Activated T-helper 9 cell treated with anti-CD3 and anti-CD28 coated beads, Interleukin-2, amount 50 U/mL, for 16 hours (primary cell): ENCODE measurements around the gene B3GAT2.
"Not testable (repeated sequence)": the region's sequence is repeated elsewhere in the genome, so short reads cannot be mapped to it uniquely, and the experiment has no call there.

Experiments
- DNase-seq: peaks from one replicate; pipeline ENCODE4 v3.0.0-alpha.2; 2020; ENCODE audit warnings: low read depth

B3GAT2 gene

GRCh38 chr6:70956451-70957283, at the start of gene B3GAT2:
Gene B3GAT2 (minus strand): TSS chr6:70957060. CDS start chr6:70956429, 631 bp downstream.
- no peak for DNase-seq

- no peak for DNase-seq
These were observed 41.3 kb upstream of the B3GAT2 start for GRCh38 chr6:70998148-70998547.

GRCh38 chr6:70997379-70997778, 40.5 kb upstream of the B3GAT2 start:
- no peak for DNase-seq

GRCh38 chr6:70996106-70996505, 39.2 kb upstream of the B3GAT2 start:
- DNase-seq, result no peak

GRCh38 chr6:70995411-70995810, 38.6 kb upstream of the B3GAT2 start:
- no peak for DNase-seq

GRCh38 chr6:70991253-70991652, 34.4 kb upstream of the B3GAT2 start:
- no peak for DNase-seq

- DNase-seq, result no peak
These were observed 28.3 kb upstream of the B3GAT2 start for GRCh38 chr6:70985156-70985555.

- DNase-seq, result no peak
These were observed 25.9 kb upstream of the B3GAT2 start for GRCh38 chr6:70982747-70983146.

GRCh38 chr6:70980727-70981126, 23.9 kb upstream of the B3GAT2 start:
- DNase-seq, result no peak

- DNase-seq, result no peak
These were observed 16.7 kb upstream of the B3GAT2 start for GRCh38 chr6:70973604-70974003.

- no peak for DNase-seq
These were observed 10.2 kb upstream of the B3GAT2 start for GRCh38 chr6:70967049-70967448.

- no peak for DNase-seq
These were observed 391 bp upstream of the B3GAT2 start for GRCh38 chr6:70957284-70957617.

- no peak for DNase-seq
These were observed 739 bp downstream of the B3GAT2 start for GRCh38 chr6:70956191-70956450.

- DNase-seq, result peak; percentile 76
These were observed 1.2 kb downstream of the B3GAT2 start for GRCh38 chr6:70955441-70956190.

- DNase-seq, result no peak
These were observed 2.1 kb downstream of the B3GAT2 start for GRCh38 chr6:70954750-70955149.

GRCh38 chr6:70954176-70954575, 2.7 kb downstream of the B3GAT2 start:
- DNase-seq, result no peak

- DNase-seq, result no peak
These were observed 4.2 kb downstream of the B3GAT2 start for GRCh38 chr6:70952608-70953165.

- not testable (repeated sequence) for DNase-seq
These were observed 12.5 kb downstream of the B3GAT2 start for GRCh38 chr6:70944321-70944720.

GRCh38 chr6:70933853-70934252, 23.0 kb downstream of the B3GAT2 start:
- DNase-seq, result no peak

GRCh38 chr6:70905742-70906141, 51.1 kb downstream of the B3GAT2 start:
- no peak for DNase-seq

GRCh38 chr6:70903665-70904452, 53.0 kb downstream of the B3GAT2 start:
- no peak for DNase-seq

- no peak for DNase-seq
These were observed 55.5 kb downstream of the B3GAT2 start for GRCh38 chr6:70901324-70901723.

GRCh38 chr6:70900047-70900446, 56.8 kb downstream of the B3GAT2 start:
- no peak for DNase-seq
